ENCODE results near the gene NFE2L3.
"Not testable (repeated sequence)": the region's sequence is repeated elsewhere in the genome, so short reads cannot be mapped to it uniquely, and the experiment has no call there.

The NFE2L3 gene

GRCh38 chr7:26151953-26152781 lies at the start of gene NFE2L3:
TSS of gene NFE2L3 (plus strand) at chr7:26152198. CDS start at chr7:26152499, 301 bp downstream.
- peak; percentile 84 for DNase-seq (ENCODE audit: low spot score)

GRCh38 chr7:26103596-26103995 lies 48.4 kb upstream of the NFE2L3 start:
- no peak for DNase-seq (ENCODE audit: low spot score)

GRCh38 chr7:26105236-26105635 lies 46.8 kb upstream of the NFE2L3 start:
- DNase-seq (ENCODE audit: low spot score) = no peak

- no peak for DNase-seq (ENCODE audit: low spot score)
Measured at GRCh38 chr7:26105931-26106330, 46.1 kb upstream of the NFE2L3 start.

GRCh38 chr7:26112203-26112740 lies 39.7 kb upstream of the NFE2L3 start:
- DNase-seq (ENCODE audit: low spot score) = no peak

- no peak for DNase-seq (ENCODE audit: low spot score)
Measured at GRCh38 chr7:26115650-26116049, 36.3 kb upstream of the NFE2L3 start.

GRCh38 chr7:26117142-26117807 lies 34.7 kb upstream of the NFE2L3 start:
- DNase-seq (ENCODE audit: low spot score) = no peak

GRCh38 chr7:26117970-26118369 lies 34.0 kb upstream of the NFE2L3 start:
- no peak for DNase-seq (ENCODE audit: low spot score)

- no peak for DNase-seq (ENCODE audit: low spot score)
Measured at GRCh38 chr7:26122745-26123144, 29.3 kb upstream of the NFE2L3 start.

- not testable (repeated sequence) for DNase-seq (ENCODE audit: low spot score)
Measured at GRCh38 chr7:26124775-26125174, 27.2 kb upstream of the NFE2L3 start.

GRCh38 chr7:26127411-26127810 lies 24.6 kb upstream of the NFE2L3 start:
- no peak for DNase-seq (ENCODE audit: low spot score)

GRCh38 chr7:26131056-26131589 lies 20.9 kb upstream of the NFE2L3 start:
- DNase-seq (ENCODE audit: low spot score) = no peak

- DNase-seq (ENCODE audit: low spot score) = no peak
Measured at GRCh38 chr7:26135076-26135475, 16.9 kb upstream of the NFE2L3 start.

GRCh38 chr7:26135551-26135950 lies 16.4 kb upstream of the NFE2L3 start:
- DNase-seq (ENCODE audit: low spot score) = no peak

- no peak for DNase-seq (ENCODE audit: low spot score)
Measured at GRCh38 chr7:26136831-26137230, 15.2 kb upstream of the NFE2L3 start.

- no peak for DNase-seq (ENCODE audit: low spot score)
Measured at GRCh38 chr7:26140380-26140779, 11.6 kb upstream of the NFE2L3 start.

GRCh38 chr7:26141077-26141476 lies 10.9 kb upstream of the NFE2L3 start:
- DNase-seq (ENCODE audit: low spot score) = no peak

GRCh38 chr7:26143298-26144048 lies 8.5 kb upstream of the NFE2L3 start:
- DNase-seq (ENCODE audit: low spot score) = no peak

- DNase-seq (ENCODE audit: low spot score) = no peak
Measured at GRCh38 chr7:26144184-26145080, 7.6 kb upstream of the NFE2L3 start.

GRCh38 chr7:26145238-26145637 lies 6.8 kb upstream of the NFE2L3 start:
- DNase-seq (ENCODE audit: low spot score) = no peak

GRCh38 chr7:26147030-26147429 lies 5.0 kb upstream of the NFE2L3 start:
- no peak for DNase-seq (ENCODE audit: low spot score)

Measured in hematopoietic multipotent progenitor cell treated with erythropoietin and hydrocortisone succinate and interleukin-3 and kit ligand, for 17 days (in vitro differentiated cells).